Left hindlimb (tissue), 1 donor: ENCODE results near the gene RAB3GAP2.
"Not testable (repeated sequence)": the region's sequence is repeated elsewhere in the genome, so short reads cannot be mapped to it uniquely, and the experiment has no call there.

ENCODE experiments used
- DNase-seq: peaks from one replicate; pipeline ENCODE4 v3.0.0-alpha.2; 2018

The RAB3GAP2 gene

DNA sequence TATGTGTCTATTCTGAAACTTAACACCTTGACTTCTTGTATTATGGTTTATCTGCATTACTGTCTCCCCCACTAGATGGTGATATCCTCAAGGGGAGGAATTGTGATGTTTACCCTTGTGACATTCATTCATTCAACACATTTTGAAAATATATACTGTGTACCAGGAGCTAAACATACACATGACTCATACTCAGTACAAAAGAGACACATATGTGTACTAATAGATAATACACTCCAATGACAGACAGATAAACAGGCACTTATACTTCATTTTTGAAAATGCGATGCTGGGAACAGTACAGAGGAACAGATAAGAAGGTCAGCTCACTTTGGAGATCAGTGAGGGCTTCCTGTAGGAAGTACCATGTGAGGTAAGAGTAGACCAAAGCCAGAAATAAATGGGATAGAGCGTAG lies 8.9 kb upstream of the RAB3GAP2 start:
- DNase-seq, result no peak

- no peak for DNase-seq
Measured at GRCh38 chr1:220280249-220280648, 8.0 kb upstream of the RAB3GAP2 start.

GRCh38 chr1:220278991-220279390 lies 6.7 kb upstream of the RAB3GAP2 start:
- no peak for DNase-seq

GRCh38 chr1:220275430-220275829 lies 3.2 kb upstream of the RAB3GAP2 start:
- no peak for DNase-seq

- no peak for DNase-seq
Measured at GRCh38 chr1:220274251-220274855, 2.1 kb upstream of the RAB3GAP2 start.

- DNase-seq, result no peak
Measured at GRCh38 chr1:220272841-220273090, 513 bp upstream of the RAB3GAP2 start.

DNA sequence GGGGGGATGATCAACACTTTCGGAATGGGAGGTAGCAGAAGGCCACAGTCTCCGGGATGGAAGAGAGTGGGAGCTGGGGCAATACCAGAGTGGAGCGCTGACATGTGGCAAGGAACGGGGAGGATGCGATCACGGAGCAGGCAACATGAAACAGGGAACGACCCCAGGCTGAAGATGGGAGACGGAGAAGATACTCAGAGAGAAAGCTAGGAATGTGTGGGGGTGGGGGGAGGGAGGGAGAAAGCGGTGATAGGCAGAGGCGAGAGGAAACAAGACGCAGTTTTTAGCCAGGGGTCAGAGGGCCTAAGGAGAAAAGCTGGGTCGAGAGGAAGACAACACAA lies 577 bp downstream of the RAB3GAP2 start:
- no peak for DNase-seq

DNA sequence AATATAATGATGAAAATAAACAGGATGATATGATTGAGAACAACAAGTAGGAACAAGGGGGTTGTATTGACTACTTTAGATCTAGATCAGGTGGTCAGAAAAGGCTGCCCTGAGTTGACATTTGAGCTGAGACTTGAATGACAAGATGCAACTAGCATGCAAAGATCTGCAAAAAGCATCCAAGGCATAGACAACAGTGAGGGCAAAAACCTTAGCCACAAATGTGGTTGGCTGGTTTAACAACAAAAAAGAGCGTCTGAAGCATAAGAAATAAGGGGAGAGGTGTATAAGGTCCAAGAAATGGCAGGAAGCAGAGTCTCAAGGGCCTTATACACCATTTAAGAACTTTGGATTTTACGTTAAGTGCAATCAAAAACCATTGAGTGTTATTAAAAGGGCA lies 3.2 kb downstream of the RAB3GAP2 start:
- no peak for DNase-seq

DNA sequence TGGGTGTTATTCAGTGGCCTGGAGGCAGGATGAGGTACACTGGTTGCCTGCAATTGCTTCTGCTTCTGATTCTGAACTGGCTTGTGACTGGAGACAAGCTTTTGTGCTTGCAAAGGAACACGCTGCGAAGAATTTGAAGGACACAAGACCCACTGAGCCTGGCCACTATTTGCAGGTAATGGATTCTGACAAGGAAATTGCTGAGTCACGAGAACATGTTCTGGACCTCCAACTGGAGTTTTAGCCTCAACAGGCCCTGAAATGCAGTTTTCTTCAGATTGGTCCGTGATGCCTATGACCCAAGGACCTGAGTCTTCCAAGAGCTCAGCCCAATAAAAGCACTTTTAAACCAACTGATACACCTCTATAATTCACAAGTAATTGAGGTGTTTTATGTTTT lies 4.6 kb downstream of the RAB3GAP2 start:
- DNase-seq, result no peak

GRCh38 chr1:220260228-220260627 lies 12.0 kb downstream of the RAB3GAP2 start:
- not testable (repeated sequence) for DNase-seq

DNA sequence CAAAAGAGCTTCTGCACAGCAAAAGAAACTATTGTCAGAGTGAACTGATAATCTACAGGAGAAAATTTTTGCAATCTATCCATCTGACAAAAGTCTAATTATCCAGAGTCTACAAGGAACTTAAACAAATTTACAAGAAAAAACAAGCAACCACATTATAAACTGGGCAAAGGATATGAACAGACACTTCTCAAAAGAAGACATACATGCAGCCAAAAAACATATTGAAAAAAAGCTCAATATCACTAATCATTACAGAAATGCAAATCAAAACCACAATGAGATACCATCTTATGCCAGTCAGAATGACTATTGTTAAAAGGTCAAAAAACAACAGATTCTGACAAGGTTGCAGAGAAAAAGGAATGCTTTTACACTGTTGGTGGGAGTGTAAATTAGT lies 12.5 kb downstream of the RAB3GAP2 start:
- not testable (repeated sequence) for DNase-seq

- DNase-seq, result not testable (repeated sequence)
Measured at GRCh38 chr1:220256194-220256593, 16.1 kb downstream of the RAB3GAP2 start.

GRCh38 chr1:220255204-220255603 lies 17.0 kb downstream of the RAB3GAP2 start:
- DNase-seq, result no peak

DNA sequence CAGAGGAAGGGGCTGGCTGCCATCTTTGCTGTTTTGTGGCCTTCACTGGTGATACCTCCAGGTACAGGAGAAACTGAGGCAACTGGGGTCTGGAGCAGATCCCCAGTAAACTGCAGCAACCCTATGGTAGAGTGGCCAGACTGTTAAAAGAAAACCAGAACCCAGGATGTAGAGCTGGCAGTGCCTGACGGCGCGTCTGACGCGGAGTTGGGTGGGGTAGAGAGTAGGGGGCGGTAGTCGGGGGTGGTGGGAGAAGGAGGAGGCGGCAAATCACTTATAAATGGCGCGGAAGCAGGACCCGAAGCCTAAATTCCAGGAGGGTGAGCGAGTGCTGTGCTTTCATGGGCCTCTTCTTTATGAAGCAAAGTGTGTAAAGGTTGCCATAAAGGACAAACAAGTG lies 19.0 kb downstream of the RAB3GAP2 start:
- not testable (repeated sequence) for DNase-seq

GRCh38 chr1:220251272-220251671 lies 21.0 kb downstream of the RAB3GAP2 start:
- no peak for DNase-seq

DNA sequence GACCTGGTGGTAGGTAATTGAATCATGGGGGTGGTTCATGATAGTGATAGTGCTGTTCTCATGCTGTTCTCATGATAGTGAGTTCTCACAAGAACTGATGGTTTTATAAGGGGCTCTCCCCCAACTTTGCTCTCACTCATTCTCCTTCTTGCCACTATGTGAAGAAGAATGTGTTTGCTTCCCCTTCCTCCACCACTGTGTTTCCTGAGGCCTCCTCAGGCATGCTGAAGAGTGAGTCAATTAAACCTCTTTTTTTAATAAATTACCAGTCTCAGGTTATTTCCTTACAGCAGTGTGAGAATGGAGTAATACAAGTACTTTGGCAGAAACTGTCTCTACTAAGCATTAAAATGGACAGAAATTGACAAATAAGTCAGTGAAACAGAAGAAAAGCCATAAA lies 21.6 kb downstream of the RAB3GAP2 start:
- DNase-seq, result no peak

DNA sequence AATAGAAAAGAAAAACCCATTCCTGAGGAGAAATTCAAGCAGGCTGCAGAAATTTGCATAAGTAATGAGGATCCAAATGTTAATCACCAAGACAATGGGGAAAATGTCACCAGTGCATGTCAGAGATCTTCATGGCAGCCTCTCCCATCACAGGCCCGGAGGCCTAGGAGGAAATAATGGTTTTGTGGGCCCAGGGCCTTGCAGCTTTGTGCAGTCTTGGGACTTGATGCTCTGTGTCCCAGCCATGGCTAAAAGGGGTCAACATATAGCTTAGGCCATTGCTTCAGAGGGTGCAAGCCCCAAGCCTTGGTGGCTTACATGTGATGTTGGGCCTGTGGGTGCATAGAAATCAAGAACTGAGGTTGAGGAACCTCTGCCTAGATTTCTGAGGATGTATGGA lies 22.7 kb downstream of the RAB3GAP2 start:
- DNase-seq, result no peak

- DNase-seq, result not testable (repeated sequence)
Measured at GRCh38 chr1:220248715-220249265, 23.5 kb downstream of the RAB3GAP2 start.

GRCh38 chr1:220245900-220246299 lies 26.4 kb downstream of the RAB3GAP2 start:
- not testable (repeated sequence) for DNase-seq

GRCh38 chr1:220243947-220244346 lies 28.3 kb downstream of the RAB3GAP2 start:
- no peak for DNase-seq

GRCh38 chr1:220241072-220241663 lies 31.1 kb downstream of the RAB3GAP2 start:
- DNase-seq, result no peak

DNA sequence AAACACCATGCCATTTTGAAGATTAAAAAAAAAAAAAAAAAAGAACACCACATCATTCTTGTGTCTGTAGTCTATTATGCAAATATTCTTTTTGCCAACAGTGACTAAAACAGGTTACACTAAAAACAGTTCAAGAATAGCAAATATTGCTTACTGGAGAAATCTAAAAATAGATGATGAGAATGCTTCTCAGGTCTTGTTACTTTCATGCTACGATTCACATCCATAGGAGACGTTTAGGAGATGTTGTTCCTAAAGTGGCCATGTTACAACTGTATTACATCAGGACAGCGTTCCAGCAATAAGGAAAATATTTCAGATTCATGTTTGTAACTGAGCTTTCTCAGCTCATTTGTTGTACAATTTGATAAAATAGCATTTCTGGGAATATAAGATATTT lies 32.3 kb downstream of the RAB3GAP2 start:
- no peak for DNase-seq

DNA sequence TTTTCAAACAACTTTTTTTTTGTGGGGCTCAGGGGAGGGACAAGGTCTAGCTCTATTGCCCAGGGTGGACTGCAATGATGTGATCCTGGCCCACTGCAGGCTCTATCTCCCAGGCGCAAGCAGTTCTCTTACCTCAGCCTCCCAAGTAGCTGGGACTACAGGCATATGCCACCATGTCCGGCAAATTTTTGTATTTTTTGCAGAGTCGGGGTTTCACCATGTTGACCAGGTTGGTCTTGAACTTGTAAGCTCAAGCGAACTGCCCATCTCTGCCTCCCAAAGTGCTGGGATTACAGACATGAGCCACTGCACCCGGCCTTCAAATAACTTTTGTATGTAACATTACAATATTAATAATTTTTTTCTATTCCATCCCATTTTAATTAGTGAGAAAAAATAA lies 33.0 kb downstream of the RAB3GAP2 start:
- no peak for DNase-seq

- DNase-seq, result not testable (repeated sequence)
Measured at GRCh38 chr1:220236278-220236677, 36.0 kb downstream of the RAB3GAP2 start.

- no peak for DNase-seq
Measured at GRCh38 chr1:220235462-220235861, 36.8 kb downstream of the RAB3GAP2 start.
